Activated CD4-positive, alpha-beta T cell treated with anti-CD3 and anti-CD28 coated beads, Interleukin-2, amount 50 U/mL, for 1 hour (primary cell): ENCODE measurements around the gene DNAJB12.
"Not testable (repeated sequence)": the region's sequence is repeated elsewhere in the genome, so short reads cannot be mapped to it uniquely, and the experiment has no call there.

Experiments
- DNase-seq: peaks from one replicate; pipeline ENCODE4 v3.0.0-alpha.2; 2020

The DNAJB12 gene

GRCh38 chr10:72330069-72330426, 24.7 kb downstream of the DNAJB12 start:
- no peak for DNase-seq

- no peak for DNase-seq
Measured at GRCh38 chr10:72329290-72330068, 25.2 kb downstream of the DNAJB12 start.

- DNase-seq: no peak
Measured at GRCh38 chr10:72328829-72329204, 25.9 kb downstream of the DNAJB12 start.

- DNase-seq: no peak
Measured at GRCh38 chr10:72328045-72328828, 26.5 kb downstream of the DNAJB12 start.

GRCh38 chr10:72326665-72327603, 27.8 kb downstream of the DNAJB12 start:
- peak; percentile 54 for DNase-seq

GRCh38 chr10:72325243-72326175, 29.2 kb downstream of the DNAJB12 start:
- not testable (repeated sequence) for DNase-seq

GRCh38 chr10:72323771-72324191, 30.9 kb downstream of the DNAJB12 start:
- DNase-seq: no peak

- DNase-seq: no peak
Measured at GRCh38 chr10:72323108-72323749, 31.5 kb downstream of the DNAJB12 start.

- DNase-seq: peak; percentile 62
Measured at GRCh38 chr10:72322280-72323058, 32.2 kb downstream of the DNAJB12 start.

GRCh38 chr10:72322030-72322279, 32.8 kb downstream of the DNAJB12 start:
- DNase-seq: no peak

- DNase-seq: no peak
Measured at GRCh38 chr10:72321248-72322029, 33.3 kb downstream of the DNAJB12 start.

- peak; percentile 47 for DNase-seq
Measured at GRCh38 chr10:72320676-72321247, 34.0 kb downstream of the DNAJB12 start.

GRCh38 chr10:72319416-72320254, 35.1 kb downstream of the DNAJB12 start:
- DNase-seq: peak; percentile 82

- DNase-seq: no peak
Measured at GRCh38 chr10:72318418-72319262, 36.1 kb downstream of the DNAJB12 start.

GRCh38 chr10:72316748-72317435, 37.8 kb downstream of the DNAJB12 start:
- peak; percentile 51 for DNase-seq

GRCh38 chr10:72316386-72316700, 38.4 kb downstream of the DNAJB12 start:
- no peak for DNase-seq
